Measurements from ENCODE around the gene PDRG1. TPM values are rescaled to one million over a fixed set of nuclear protein-coding genes. Genes with fewer than 3 reads are reported as not detected.

Gene PDRG1
- polyA plus RNA-seq, 1 of the 3 experiments (the other 2 are of a cell fraction): 18.9 TPM

DNA sequence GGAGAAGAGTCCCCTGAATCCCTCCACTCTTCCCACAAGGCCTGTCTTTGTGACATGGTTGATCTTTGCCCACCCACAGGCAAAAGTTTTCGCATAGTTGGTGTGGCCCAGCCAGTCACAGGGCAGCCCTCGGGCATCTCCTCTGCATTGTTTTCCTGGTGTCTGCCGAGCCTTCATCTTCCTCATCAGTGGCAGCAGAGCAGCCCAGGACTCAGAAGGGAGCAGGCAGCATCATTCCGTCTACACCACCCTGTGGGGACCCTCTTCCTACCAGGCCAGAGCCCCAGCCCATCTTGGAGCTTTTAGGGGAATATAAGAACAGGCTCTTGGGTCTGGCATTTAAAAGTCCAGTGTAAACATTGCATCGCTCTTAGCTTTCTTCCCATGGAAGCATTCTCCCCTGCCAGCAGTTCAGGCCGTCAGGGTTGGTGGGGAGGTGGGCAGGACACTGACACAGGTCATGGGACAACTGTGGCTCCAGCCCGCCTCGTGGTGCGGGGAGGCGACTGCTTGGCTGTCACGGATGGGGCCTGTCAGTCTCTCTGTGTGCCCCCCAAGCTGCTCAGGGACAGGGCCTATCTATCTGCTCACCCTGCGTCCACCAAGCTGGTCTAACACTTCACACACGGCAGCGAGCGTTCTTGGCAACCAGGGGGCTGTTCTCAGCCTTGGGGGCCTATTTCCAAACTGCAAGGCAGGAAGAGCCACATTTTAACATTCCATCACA lies 38.3 kb downstream of the PDRG1 start (continued):
- TF ChIP-seq, protein P1, sequence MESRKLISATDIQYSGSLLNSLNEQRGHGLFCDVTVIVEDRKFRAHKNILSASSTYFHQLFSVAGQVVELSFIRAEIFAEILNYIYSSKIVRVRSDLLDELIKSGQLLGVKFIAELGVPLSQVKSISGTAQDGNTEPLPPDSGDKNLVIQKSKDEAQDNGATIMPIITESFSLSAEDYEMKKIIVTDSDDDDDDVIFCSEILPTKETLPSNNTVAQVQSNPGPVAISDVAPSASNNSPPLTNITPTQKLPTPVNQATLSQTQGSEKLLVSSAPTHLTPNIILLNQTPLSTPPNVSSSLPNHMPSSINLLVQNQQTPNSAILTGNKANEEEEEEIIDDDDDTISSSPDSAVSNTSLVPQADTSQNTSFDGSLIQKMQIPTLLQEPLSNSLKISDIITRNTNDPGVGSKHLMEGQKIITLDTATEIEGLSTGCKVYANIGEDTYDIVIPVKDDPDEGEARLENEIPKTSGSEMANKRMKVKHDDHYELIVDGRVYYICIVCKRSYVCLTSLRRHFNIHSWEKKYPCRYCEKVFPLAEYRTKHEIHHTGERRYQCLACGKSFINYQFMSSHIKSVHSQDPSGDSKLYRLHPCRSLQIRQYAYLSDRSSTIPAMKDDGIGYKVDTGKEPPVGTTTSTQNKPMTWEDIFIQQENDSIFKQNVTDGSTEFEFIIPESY (IDR thresholded peaks at IDR 0.05; ENCODE audit: borderline replicate concordance, low read depth): no peak
- TF ChIP-seq FOSL2 (IDR thresholded peaks at IDR 0.05; ENCODE audit: borderline replicate concordance, low read depth) (no peak), REST (IDR thresholded peaks at IDR 0.05; ENCODE audit: low read depth, low read length) (no peak)

DNA sequence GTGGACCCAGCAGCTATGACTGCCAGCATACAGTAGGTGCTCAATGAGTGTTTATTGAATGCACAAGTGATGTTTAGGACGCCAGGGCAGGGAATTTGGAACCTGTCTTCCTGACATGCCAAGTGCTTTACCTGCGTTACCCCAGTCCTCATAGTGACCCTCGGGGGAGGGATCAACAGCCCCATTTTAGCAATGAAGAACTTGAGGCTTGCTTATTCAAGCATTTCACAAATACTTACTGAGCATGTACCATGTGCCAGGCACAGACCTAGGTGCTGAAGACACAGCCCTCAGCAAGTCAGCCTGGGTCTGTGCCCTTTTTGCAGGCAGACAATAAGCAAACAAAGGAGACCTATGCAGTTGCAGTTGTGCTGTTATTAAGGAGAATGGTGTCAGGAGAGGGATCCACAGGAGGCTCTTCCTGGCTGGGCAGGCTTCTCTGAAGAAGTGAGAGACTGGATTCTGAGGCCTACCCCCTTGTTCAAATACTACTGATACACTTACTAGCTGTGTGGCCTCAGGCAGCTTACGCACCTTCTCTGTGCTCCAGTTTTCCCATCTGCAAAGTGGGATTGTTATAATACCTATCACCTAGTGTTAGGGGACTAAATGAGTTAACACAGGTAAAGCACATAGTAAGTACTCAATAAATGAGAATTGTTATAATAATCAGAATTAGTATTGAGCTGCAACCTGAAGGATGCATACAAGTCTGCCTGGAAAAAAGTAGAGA lies 41.6 kb downstream of the PDRG1 start:
- Histone ChIP-seq H3K9ac (no peak overlapping the region), H2AFZ (ENCODE audit: low read depth) (no peak overlapping the region), H3F3A (replicated peaks; ENCODE audit: insufficient read depth) (no peaks in the 10 kb centered on the region), H3K9me2 (no peaks in the 10 kb centered on the region), H3K4me1 (ENCODE audit: control insufficient read depth in 1 of 2, insufficient read depth in 2 of 2, low read depth in 1 of 2, low read length in 1 of 2) (peaks cover 0 to 14% of the 10 kb centered on the region in 2 experiments; a peak in 1 of 4 replicates), H3K9me3 (no peaks in the 10 kb centered on the region), H3K36me3 (replicated peaks in 1 of 2; ENCODE audit: control insufficient read depth in 1 of 2, insufficient read depth in 2 of 2, low read length in 1 of 2) (no peaks in the 10 kb centered on the region), H3K27me3 (ENCODE audit: insufficient read depth) (no peaks in the 10 kb centered on the region), H3K27ac (ENCODE audit: low read depth in 2 of 2, low read length in 1 of 2) (no peak overlapping the region), H3K4me2 (no peak overlapping the region), H4K20me1 (ENCODE audit: insufficient read depth) (no peaks in the 10 kb centered on the region), H3K4me3 (ENCODE audit: low read depth in 2 of 2, low read length in 1 of 2) (no peak overlapping the region), H3K79me2 (ENCODE audit: insufficient read depth) (no peaks in the 10 kb centered on the region)
- CTCF ChIA-PET: interaction anchor here (1.2 to 3.0 kb wide), 4 partner anchors 42 to 121 kb away, joined by 3 to 15 read pairs (median 6); no protein-coding TSS in a partner anchor
- POLR2A ChIA-PET: interaction anchor here (0.6 kb wide), 1 partner anchor 30 kb away, joined by 3 read pairs; no protein-coding TSS in a partner anchor
- no peak for TF ChIP-seq MEF2A (IDR thresholded peaks at IDR 0.05; ENCODE audit: borderline replicate concordance, low read depth)
- TF ChIP-seq RAD21 (IDR thresholded peaks at IDR 0.05; ENCODE audit: low read length): no peak
- no peak for TF ChIP-seq GABPA (IDR thresholded peaks at IDR 0.05; ENCODE audit: low read depth)
- no peak for TF ChIP-seq RCOR1 (IDR thresholded peaks at IDR 0.05; ENCODE audit: low read length)
- no peak for TF ChIP-seq USF2 (IDR thresholded peaks at IDR 0.05; ENCODE audit: borderline replicate concordance, low read depth, low read length)
- no peak for TF ChIP-seq NRF1 (IDR thresholded peaks at IDR 0.05; ENCODE audit: low read depth, low read length)
- no peak for TF ChIP-seq MAX (IDR thresholded peaks at IDR 0.05; ENCODE audit: low read depth)
- no peak for TF ChIP-seq FOXM1 (IDR thresholded peaks at IDR 0.05; ENCODE audit: low read depth)
- TF ChIP-seq, protein P2, sequence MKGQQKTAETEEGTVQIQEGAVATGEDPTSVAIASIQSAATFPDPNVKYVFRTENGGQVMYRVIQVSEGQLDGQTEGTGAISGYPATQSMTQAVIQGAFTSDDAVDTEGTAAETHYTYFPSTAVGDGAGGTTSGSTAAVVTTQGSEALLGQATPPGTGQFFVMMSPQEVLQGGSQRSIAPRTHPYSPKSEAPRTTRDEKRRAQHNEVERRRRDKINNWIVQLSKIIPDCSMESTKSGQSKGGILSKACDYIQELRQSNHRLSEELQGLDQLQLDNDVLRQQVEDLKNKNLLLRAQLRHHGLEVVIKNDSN (IDR thresholded peaks at IDR 0.05; ENCODE audit: borderline replicate concordance, low read depth): no peak
- 77% methylated on average over 4 of the region's 4 CpGs for WGBS (ENCODE audit: low lambda C conversion rate)
- DNase-seq: no peak

All from SK-N-SH (cell line).